Lower lobe of right lung (tissue), 2 donors: ENCODE results near the gene ZBTB40. TPM values are rescaled to one million over a fixed set of nuclear protein-coding genes. Genes with fewer than 3 reads are reported as not detected.

Experiments
- ATAC-seq, 2 donors: fragments of 200-7000 bp; cut with Tn5 transposase; one replicate each; pipeline ENCODE4 v1.9.1; 2020 to 2022; ENCODE audit warnings: mild to moderate bottlenecking in 2 of 2, moderate library complexity in 2 of 2
- DNase-seq: peaks from one replicate; pipeline ENCODE4 v3.0.0-alpha.2; 2020
- H3K27ac ChIP-seq: fragments of 200-600 bp; one replicate; pipeline ENCODE4 v1.8.0; 2022
- H3K27me3 ChIP-seq: fragments of 200-600 bp; one replicate; pipeline ENCODE4 v1.8.0; 2022; ENCODE audit warnings: low read depth
- H3K36me3 ChIP-seq: fragments of 200-600 bp; one replicate; pipeline ENCODE4 v1.8.0; 2022; ENCODE audit warnings: mild to moderate bottlenecking
- H3K4me1 ChIP-seq: fragments of 200-600 bp; one replicate; pipeline ENCODE4 v1.8.0; 2022
- H3K4me3 ChIP-seq: fragments of 200-600 bp; one replicate; pipeline ENCODE4 v1.8.0; 2022; ENCODE audit warnings: mild to moderate bottlenecking
- H3K9me3 ChIP-seq: fragments of 200-600 bp; one replicate; pipeline ENCODE4 v1.8.0; 2022
- intact Hi-C: fragments of 100-400 bp; cut with DNase I; formaldehyde crosslinking; loops from one replicate; pipeline ENCODE4 v1.11.0; 2022
- total RNA-seq: library from RNA; stranded (reverse); fragmentation: NEBNext Ultra II Directional; extraction: Animal tissue kit (Norgen Biotek cat#: 25700); gene quantifications from one replicate; pipeline ENCODE4 v1.2.1, GENCODE V29; 2021
- TF ChIP-seq, protein P1 (sequence below): fragments of 200-600 bp; IDR thresholded peaks from one replicate; pipeline ENCODE4 v1.8.0; 2022; ENCODE audit warnings: antibody characterized with exemption, mild to moderate bottlenecking
- donor health status: DM: no; HTN: yes; CAD: no; lungs with severe emphysema.

Gene ZBTB40
- total RNA-seq, 1 donor from 2014 or later: 25.3 TPM

- intact Hi-C loops: no loop called here
- Histone ChIP-seq H3K4me1 (peaks cover 10% of the 10 kb centered on the region), H3K27ac (no peak overlapping the region), H3K27me3 (no peaks in the 10 kb centered on the region), H3K36me3 (peaks cover 66% of the 10 kb centered on the region), H3K9me3 (no peaks in the 10 kb centered on the region), H3K4me3 (no peak overlapping the region)
- TF ChIP-seq, protein P1, sequence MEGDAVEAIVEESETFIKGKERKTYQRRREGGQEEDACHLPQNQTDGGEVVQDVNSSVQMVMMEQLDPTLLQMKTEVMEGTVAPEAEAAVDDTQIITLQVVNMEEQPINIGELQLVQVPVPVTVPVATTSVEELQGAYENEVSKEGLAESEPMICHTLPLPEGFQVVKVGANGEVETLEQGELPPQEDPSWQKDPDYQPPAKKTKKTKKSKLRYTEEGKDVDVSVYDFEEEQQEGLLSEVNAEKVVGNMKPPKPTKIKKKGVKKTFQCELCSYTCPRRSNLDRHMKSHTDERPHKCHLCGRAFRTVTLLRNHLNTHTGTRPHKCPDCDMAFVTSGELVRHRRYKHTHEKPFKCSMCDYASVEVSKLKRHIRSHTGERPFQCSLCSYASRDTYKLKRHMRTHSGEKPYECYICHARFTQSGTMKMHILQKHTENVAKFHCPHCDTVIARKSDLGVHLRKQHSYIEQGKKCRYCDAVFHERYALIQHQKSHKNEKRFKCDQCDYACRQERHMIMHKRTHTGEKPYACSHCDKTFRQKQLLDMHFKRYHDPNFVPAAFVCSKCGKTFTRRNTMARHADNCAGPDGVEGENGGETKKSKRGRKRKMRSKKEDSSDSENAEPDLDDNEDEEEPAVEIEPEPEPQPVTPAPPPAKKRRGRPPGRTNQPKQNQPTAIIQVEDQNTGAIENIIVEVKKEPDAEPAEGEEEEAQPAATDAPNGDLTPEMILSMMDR: no peak
- ATAC-seq: no peak
- DNase-seq: no peak
These were observed 76.1 kb downstream of the ZBTB40 start for GRCh38 chr1:22527555-22528296.

GRCh38 chr1:22528451-22528850 is 76.8 kb downstream of the ZBTB40 start:
- peaks cover 10% of the 10 kb centered on the region for H3K4me1 ChIP-seq
- intact Hi-C loops: no loop called here
- H3K27me3 ChIP-seq: no peaks in the 10 kb centered on the region
- H3K36me3 ChIP-seq: peaks cover 62% of the 10 kb centered on the region
- TF ChIP-seq, protein P1: no peak
- no peak for ATAC-seq
- no peak for DNase-seq
- H3K27ac ChIP-seq: no peak overlapping the region
- no peak overlapping the region for H3K4me3 ChIP-seq
- H3K9me3 ChIP-seq: no peaks in the 10 kb centered on the region

GRCh38 chr1:22529901-22530621 is 78.4 kb downstream of the ZBTB40 start:
- H3K36me3 ChIP-seq: peaks cover 46% of the 10 kb centered on the region
- H3K4me3 ChIP-seq: no peak overlapping the region
- no peaks in the 10 kb centered on the region for H3K9me3 ChIP-seq
- DNase-seq (no peak), ATAC-seq (no peak)
- no peak overlapping the region for H3K27ac ChIP-seq
- H3K4me1 ChIP-seq: peaks cover 10% of the 10 kb centered on the region
- intact Hi-C loops: no loop called here
- TF ChIP-seq, protein P1: no peak
- H3K27me3 ChIP-seq: no peaks in the 10 kb centered on the region

DNA sequence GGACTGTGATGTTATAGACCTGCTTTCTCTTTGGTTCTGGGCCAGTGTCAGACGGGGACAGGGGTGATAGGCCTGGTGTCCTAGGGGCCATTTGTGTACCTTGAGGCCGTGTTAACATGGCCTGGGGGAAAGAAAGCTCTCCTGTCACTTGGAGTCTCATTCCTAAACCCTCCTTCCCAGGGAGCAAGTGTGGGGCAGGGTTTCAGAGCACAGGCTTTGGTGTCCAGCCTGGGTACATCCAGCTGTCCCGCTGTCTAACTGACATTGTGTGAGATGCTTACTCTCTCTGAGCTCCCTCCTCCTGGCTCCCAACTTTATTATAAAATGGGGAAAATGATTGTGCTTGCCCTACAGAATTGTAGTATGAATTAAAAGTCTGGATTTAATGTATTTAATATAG is 79.1 kb downstream of the ZBTB40 start:
- Histone ChIP-seq H3K36me3 (peaks cover 39% of the 10 kb centered on the region), H3K27ac (peak overlapping the region; percentile 26)
- DNase-seq: no peak

DNA sequence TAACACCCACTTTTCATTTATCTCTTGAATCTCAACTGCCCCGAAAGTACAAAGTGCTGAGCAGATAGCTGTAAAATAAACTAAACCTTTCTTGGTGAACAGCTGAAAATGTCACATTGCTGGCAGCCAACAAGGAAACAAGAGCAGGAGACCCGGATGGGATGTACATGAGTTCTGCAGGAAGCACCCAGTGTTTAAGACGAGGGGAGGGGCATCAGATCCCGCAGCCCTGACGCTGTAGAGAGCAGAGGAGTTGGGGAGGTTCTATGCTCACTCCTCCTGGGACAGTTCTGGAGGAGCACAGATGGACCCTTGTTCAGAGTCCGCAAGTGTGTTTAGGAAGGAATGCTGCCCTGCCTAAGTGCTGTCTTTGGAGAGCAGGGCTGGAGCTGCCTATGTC is 79.6 kb downstream of the ZBTB40 start:
- no peaks in the 10 kb centered on the region for H3K9me3 ChIP-seq
- DNase-seq (no peak), ATAC-seq (no peak)
- H3K27me3 ChIP-seq: no peaks in the 10 kb centered on the region
- intact Hi-C loops: no loop called here
- H3K4me3 ChIP-seq: no peak overlapping the region
- H3K36me3 ChIP-seq: peaks cover 34% of the 10 kb centered on the region
- TF ChIP-seq, protein P1: no peak
- no peak overlapping the region for H3K27ac ChIP-seq
- peaks cover 10% of the 10 kb centered on the region for H3K4me1 ChIP-seq

More for the DNA sequence above, 79.1 kb downstream of the ZBTB40 start:
- intact Hi-C loops: no loop called here
- H3K27me3 ChIP-seq: no peaks in the 10 kb centered on the region
- no peak overlapping the region for H3K4me3 ChIP-seq
- no peak for ATAC-seq
- TF ChIP-seq, protein P1: no peak
- H3K4me1 ChIP-seq: peaks cover 10% of the 10 kb centered on the region
- H3K9me3 ChIP-seq: no peaks in the 10 kb centered on the region
